Testis (tissue), 2 donors: ENCODE results near the gene QSOX2.

Experiments used
- POLR2A ChIP-seq: fragments of 450-650 bp; IDR thresholded peaks from one replicate; pipeline ENCODE4 v1.6.1; 2017; ENCODE audit warnings: antibody characterized with exemption, mild to moderate bottlenecking, moderate library complexity
- TF ChIP-seq, protein P1 (sequence below), 3 experiments: fragments of 450-650 bp in 2 of 3; fragments of 200-600 bp in 1 of 3; sonication (generic) in 1 of 3; IDR thresholded peaks; one replicate each; pipeline ENCODE4 v1.5.1; 2016 to 2019; ENCODE audit warnings: antibody characterized with exemption in 3 of 3, mild to moderate bottlenecking in 2 of 3, moderate library complexity in 1 of 3

DNA sequence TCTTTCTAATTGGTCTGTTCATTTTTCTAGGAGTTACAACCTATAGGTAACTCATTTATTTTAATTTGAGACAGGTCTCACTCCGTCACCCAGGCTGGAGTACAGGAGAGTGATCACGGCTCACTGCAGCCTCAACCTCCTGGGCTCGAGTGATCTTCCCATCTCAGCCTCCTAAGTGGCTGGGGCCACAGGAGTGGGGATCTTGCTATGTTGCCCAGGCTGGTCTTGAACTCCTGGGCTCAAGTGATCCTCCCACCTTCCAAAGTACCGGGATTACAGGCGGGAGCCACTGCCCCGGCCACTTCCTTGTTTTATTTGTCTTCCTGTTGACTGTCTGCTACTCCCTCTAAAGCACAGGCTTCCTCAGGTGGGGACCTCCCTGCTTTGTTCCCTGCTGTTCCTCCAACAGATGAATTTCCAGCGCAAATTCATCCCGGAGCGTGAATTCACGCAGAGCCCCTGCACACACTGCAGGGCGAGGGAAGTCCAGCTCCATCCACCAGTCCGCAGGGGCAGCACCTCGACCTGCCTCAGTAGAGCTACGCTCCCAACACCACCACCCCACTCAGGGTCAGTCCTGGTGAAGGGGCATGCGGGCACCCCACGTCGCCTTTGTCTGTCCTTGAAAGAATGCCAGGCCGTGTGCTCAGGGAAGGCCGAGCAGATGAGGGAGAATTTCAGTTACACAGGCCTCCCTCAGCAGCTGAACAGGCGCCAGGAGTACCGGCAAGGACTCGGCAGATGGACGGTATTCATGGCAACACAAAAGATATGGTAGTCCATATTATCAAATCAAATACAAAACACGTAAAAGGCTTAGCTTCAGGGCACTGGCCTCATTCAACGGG is 6.3 kb downstream of the QSOX2 start:
- TF ChIP-seq, protein P1, sequence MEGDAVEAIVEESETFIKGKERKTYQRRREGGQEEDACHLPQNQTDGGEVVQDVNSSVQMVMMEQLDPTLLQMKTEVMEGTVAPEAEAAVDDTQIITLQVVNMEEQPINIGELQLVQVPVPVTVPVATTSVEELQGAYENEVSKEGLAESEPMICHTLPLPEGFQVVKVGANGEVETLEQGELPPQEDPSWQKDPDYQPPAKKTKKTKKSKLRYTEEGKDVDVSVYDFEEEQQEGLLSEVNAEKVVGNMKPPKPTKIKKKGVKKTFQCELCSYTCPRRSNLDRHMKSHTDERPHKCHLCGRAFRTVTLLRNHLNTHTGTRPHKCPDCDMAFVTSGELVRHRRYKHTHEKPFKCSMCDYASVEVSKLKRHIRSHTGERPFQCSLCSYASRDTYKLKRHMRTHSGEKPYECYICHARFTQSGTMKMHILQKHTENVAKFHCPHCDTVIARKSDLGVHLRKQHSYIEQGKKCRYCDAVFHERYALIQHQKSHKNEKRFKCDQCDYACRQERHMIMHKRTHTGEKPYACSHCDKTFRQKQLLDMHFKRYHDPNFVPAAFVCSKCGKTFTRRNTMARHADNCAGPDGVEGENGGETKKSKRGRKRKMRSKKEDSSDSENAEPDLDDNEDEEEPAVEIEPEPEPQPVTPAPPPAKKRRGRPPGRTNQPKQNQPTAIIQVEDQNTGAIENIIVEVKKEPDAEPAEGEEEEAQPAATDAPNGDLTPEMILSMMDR (IDR thresholded peaks at IDR 0.05), result no peak
- TF ChIP-seq POLR2A, result no peak
